GM04504 (cell line): ENCODE measurements around the gene IL12RB1.

Experiments
- DNase-seq: peaks from one replicate; pipeline ENCODE4 v3.0.0-alpha.2; 2012; ENCODE audit warnings: low read depth

The IL12RB1 gene

DNA sequence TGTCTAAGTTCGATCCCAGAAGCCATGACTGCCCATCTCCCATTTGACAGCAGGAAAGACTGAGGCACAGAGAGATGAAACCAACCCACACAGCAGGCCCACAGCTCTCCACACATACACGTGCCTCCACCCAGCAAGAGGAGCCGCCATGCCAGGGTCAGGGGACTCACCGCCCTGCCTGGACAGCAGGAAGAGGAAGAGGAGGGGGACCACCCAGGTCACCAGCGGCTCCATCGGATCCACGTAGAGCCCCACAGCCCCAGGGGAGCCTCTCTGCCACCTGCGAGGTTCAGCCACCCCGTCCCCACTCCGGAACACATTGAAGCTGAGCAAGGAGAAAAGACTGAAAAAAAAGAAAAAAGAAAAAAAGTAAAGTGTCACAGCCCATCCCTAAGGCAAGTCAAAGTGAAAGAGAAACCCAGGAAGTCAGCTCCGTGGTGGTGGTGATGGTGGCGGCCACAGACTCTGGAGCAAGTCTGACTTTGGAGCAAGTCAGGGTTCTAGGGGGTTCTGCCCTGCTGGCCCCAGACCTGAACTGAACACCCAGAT is at the start of gene IL12RB1:
IL12RB1 (minus strand) TSS at position 345 of the 549 bp plus-strand sequence; CDS start at position 234, 111 bp downstream.
- no peak for DNase-seq

DNA sequence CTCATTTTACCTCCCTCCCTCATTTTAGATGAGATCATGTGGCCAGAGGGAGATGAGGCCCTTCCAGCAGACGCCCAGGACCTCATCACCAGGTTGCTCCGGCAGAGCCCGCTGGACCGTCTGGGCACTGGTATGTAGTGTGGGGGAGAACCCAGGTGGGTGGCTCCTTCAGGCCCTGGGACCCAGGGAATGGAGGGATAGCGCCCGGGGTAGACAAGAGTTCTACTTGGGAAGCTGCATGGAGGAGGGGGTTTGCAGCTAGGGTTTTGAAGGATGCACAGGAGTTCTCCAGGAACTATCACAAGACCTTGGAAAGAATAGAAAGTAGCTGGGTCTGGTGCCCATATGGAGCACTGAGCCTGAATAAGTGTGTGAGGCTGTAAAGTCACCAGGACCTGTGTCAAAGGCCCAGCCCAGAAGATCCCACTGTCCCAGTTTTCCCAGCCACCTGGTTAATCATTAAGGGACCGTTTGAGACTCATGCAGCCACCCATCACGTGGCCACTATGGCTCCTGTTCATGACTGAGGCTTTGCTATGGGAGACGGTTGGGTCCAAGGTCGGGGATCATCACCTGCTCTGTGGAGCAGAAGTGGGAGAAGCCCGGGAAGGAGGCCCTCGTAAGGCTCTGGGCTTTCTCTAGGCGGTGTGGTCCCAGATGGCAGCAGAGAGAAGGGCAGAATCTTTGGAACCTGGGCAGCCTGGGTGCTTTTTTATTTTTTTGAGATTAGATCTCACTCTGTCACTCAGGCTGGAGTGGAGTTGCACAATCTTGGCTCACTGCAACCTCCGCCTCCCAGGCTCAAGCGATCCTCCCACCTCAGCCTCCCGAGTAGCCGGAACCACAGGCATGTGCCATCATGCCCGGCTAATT is 49.2 kb upstream of the IL12RB1 start:
- no peak for DNase-seq

DNA sequence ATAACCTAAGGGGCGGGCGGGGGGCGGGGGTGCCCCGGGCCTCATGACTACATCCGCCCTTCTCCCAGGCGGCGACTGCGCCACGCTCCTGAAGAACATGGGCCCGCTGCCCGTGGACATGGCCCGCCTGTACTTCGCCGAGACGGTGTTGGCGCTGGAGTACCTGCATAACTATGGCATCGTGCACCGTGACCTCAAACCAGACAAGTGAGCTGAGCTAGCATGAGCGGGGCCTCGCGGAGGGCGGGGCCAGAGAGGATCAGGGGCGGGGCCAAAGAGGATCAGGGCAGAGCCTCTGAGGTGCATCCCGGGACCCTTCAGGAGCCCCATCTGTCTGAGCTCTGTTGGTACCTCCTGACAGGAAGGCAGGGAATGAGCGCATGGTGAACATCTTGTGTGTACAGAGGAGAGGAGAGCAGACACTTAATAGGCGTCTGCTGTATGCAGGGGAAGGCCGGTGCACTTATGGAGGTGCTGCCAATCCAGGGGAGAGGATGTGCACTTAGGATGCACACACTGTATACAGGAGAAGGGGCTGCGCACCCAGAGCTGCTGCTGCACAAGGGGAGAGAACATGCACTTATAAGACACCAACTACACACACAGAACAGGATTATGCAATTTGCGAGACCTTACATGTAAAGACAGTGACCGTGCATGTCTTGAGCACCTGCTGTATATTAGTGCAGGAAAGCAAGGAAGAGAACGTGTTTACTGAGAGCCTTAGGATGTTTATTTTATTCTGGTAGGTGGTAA is 45.3 kb upstream of the IL12RB1 start:
- DNase-seq, result no peak

DNA sequence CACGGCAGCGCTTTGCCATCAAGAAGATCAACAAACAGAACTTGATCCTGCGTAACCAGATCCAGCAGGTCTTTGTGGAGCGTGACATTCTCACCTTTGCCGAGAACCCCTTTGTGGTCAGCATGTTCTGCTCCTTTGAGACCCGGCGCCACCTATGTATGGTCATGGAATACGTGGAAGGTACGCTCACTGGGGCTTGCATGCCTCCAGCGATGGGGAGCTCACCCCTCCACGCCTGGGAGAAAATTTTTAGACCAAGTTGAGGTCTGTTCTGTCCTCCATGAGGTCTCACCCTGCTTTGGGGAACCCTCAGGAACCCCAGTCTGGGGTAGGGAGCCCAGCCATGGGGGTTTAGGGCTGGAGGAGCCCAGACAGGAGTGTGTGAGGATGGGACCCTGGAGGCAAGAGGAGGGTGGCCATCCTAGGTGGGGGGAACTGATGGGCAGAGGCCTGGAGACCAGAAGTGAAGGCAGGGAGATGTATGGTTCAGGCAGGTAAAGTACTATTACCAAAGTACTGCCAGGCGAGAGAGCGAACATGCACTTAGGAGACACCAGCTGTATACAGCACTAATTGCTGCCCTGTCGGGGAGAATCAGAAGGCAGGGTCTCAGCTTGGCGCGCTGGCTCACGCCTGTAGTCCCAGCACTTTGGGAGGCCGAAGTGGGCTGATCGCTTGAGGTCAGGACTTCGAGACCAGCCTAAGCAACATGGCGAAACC is 43.9 kb upstream of the IL12RB1 start:
- DNase-seq, result no peak

DNA sequence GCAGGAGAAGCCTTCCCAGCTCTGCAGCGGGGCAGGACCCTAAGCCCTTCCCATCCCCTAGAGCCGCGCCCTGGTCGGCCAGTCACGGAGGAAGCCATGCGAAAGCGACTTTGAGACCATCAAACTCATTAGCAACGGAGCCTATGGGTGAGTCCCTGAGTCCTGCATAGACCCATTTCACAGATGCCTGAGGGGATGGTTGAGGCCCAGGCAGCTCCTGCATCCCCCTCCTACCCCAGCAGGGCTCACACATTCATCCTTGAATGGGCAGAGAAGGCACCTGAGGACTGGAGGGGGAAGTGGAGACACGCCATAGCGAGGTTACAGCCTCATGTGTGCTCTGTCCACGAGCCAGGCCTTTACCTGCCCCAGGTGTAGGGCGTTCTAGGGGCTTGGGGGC is 42.1 kb upstream of the IL12RB1 start:
- no peak for DNase-seq

DNA sequence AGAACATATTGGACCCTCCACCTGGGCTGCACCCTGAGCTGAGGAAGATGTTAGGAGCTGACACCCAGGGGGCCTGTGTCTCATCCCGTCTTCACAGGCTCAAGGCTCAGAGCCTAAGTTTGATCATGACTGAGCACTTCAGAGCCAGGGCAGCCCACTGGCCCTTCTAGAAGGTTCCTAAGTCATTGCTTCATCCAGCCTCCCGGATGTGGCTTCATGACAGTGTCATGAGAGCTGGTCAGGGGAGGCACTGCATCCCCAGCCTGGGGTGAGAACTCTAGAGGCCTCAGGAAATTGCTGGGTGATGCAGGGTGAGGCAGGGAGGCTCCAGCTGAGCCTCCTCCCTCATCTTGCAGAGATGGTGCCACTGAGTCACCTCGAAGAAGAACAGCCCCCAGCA is 41.3 kb upstream of the IL12RB1 start:
- no peak for DNase-seq

DNA sequence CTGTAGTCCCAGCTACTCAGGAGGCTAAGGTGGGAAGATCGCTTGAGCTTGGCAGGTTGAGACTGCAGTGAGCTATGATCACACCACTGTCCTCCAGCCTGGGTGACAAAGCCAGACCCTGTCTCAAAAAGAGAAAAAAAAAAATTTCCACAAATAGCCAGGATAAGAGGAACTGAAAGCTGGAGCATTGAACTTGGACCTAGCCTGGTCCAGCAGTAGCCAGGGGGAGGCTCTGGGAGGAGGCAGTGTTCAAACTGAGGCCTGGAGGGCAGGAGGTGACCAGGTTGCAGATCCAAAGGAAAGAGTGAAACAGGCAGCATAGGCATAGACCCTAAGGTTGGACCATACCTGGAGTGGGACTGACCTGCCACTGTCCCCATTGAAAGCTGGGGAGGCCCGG is 39.4 kb upstream of the IL12RB1 start:
- no peak for DNase-seq

DNA sequence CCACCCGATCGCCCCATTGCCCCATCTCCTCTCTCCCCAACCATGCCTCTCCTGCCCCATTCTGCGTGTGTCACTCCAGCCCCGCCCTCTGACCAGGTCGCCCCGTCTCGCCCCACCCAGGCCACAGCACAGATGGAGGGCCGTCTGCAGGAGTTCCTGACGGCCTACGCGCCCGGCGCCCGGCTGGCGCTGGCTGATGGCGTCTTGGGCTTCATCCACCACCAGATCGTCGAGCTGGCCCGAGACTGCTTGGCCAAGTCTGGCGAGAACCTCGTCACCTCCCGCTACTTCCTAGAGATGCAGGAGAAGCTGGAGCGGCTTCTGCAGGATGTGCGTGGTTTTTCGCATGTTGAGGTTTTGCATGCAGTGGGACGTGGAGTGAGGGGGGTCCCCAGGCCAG is 37.1 kb upstream of the IL12RB1 start:
- no peak for DNase-seq

DNA sequence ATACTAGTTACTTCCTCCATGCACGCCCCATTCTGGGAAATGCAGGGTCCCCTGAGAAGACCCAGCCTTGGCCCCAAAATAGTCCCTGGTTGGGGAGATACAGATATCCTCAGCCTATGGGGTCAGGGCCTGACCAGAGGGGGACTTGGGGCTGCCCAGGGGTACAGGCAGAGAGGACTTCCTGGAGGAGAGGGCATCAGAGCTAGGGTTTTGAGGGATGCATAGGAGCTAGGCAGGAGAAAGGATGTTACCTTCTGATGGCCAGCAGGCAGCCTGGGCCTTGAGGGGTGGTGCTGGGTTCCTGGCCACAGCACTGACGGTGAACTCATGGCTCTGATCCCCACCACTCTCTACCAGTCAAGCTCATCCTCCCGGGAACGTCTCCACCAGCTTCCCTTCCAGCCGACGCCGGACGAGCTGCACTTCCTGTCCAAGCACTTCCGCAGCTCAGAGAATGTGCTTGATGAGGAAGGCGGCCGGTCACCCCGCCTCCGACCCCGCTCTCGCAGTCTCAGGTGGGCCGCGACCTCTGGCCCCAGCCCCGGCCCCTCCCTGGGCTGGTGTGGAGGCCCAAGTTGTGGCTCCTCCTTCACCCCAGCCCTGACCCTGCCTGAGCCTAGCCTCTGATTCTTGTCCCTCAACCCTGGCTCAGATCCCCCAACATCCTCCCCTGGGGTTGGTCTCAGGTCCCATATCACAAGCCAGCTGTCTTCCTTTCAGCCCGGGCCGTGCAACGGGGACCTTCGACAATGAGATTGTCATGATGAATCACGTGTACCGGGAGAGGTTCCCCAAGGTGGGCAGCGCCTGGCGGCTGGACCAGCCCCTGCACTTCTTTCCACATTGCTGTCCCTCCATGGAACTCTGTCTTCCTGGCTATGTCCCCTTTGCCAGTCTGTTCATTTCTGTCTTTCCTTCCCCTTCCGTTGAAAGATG is 36.4 kb upstream of the IL12RB1 start:
- DNase-seq, result no peak

DNA sequence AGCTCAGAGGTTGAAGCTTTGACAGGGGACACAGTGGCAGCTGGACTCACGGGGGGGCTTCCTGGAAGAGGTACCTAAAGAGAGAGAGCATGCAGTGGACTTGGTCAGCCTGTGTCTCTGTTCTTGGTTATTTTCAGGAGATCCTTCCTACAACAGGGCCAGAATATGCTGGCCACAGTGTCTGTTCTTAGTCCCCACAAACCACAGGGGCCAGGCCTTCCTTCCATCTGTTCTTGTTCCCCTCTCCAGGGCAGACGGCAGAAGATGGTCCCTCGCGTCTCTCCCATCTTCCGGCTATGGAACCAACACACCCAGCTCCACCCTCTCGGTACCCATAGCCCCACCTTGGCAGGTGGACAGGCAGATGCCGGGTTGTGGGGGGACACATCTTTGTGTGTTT is 35.7 kb upstream of the IL12RB1 start:
- DNase-seq, result no peak

DNA sequence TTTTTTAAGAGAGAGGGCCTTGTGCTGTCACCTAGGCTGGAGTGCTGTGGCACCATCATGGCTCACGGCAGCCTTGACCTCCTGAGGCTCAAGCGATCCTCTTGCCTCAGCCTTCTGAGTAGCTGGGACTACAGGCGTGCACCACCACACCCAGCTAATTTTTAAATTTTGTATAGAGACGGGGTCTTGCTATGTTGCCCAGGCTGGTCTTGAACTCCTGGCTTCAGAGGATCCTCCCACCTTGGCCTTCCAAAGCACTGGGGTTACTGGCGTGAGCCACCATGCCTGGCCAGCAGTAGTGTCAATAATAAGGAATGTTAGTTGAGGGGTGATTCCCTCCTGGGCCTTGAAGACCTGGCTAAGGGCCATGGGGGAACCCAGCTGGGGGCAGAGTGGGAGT is 34.4 kb upstream of the IL12RB1 start:
- DNase-seq, result no peak

DNA sequence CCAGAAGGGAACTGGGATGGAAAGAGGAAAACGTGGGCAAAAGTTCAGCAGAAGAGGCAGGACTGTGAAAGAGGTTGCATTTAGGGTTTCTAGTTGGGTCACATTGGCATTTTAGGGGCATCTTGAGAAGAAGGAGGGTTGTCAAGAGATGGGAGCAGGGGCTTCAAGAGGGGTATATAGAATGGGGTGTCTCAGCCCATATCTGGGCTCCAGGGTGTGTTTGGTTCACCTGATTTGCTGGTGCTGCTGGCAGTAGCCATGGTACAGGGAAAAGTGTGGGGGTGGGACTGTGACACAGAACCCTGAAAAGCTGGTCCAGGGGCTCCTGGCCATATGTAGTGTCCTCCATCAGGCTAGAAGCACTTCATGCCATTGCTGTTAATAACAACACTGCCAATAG is 33.4 kb upstream of the IL12RB1 start:
- no peak for DNase-seq

DNA sequence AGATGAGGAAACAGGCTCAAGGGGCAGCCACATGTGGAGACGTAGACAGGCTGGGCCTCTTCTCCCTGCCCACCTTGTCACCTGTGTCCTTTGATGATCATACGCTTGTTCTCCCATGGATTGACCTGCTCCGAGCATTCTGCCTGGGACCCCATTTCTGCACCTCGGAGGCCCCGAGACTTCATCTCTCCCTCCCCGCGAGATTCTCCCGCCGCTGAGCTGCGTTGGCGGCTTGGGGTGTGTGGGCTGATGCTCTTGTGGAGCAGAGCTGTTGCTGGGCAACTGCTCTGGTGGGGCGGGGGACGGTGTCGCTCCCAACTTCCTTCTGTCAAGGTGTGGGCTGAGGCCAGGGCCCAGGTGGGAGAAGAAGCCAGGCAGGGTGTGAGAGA is 33.0 kb upstream of the IL12RB1 start:
- DNase-seq, result no peak

DNA sequence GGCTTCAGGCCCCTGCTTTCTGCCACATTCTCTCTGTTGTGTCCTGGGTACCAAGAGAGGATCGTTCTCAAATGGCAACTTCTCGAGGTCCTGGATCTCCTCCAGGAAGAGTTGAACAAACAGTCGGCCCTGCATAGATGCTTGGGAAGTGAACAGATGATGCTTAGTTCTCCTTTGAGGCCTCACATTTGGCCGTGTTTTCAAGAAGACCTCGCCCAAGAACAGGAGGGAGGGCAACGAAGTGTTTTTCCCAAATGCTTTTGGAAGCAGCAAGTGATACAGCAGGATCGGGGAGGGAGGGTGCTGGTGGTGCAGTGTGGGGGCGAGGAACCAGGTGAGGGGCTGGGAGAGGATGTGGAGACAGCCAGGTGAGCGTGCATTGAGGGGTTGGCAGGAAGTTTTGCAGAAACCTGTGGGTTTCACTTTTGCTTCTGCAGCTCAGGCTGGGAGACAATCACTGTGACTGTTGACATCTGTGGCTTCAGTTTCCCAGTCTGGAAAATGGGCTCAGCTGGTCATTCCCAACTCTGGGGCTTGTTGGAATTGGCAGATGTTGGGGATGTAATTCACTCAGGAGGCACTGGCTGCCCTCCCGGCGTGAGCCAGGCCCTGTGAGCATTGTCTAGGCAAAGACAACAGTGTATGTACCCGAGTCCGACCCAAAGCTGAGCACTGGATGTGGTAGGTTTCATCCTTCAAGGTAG is 32.4 kb upstream of the IL12RB1 start:
- DNase-seq, result no peak

DNA sequence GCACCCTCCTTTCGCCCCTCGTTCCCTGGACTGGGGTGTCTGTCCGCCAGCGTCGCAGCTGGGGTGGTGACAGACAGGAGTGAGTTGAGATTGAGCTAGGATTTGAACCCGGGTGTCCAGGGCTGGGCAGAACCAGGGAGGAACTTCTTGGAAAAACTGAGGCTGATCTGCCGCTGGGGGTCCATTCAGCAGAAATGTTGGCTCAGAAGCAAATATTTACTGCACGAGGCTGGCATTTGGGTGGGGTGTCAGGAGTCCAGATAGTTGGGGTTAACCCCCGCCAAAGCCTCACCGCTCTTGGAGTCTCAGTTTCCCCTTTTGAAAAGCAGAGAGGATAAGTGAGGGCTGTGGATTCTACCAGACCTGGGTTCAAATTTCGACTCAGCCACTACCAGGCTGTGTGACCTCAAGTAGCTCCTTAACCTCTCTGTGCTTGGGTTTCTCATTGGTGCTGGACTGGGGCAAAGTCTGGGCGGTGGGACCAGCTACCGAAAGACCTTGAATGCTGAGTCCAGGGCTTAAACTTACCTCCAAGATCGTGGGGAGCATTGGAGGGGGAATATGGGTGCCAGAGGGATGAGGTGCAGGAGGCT is 31.8 kb upstream of the IL12RB1 start:
- no peak for DNase-seq

DNA sequence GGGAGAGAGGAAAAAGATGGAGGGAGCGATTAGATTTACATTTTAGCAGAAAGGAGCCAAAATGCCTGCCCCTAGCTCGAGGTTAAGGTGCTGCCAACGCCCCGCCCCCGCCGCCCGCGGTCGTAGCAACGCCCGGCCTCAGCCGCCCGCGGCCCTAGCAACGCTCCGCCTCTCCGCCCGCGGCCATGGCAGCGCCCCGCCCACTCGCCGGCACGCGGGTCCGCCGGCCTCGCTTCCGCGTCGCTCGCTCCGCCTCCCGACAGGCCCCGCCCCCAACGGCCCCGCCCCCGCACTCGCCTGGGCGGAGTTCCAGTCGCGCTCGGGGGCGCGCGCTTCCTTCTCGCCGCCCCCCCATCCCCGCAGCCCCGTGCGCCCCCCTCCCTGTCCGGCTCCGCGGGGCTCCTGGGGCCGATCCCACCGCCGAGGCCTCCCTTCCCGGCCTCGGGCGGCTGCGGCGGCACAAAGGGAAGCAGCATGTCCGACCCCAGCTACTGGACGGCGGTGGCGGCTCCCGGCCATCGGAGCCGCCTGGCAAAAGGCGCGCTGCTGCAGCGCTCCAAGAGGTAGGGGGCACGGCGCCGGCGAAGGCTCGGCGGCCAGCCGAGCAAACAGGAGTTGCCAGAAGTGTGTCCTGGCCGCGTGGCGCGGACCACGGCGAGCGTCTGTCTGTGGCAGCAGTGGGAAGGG is 31.1 kb upstream of the IL12RB1 start:
- peak; percentile 51 for DNase-seq

DNA sequence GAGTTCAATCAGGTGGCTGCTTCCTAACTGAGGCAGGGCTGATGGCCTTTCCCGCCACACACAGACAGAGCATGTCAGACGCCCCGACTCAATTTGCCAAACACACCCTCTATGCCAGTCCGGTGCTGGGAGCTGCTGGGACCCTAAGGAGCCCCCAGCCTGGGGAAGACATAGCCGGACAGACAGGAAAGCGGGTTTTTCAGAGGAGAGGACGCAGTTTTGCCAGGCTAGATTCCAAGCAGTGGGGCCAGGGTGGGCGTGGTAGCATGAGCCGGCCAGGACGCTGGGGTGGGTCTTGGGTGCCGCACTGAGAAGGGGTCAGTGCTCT is 30.6 kb upstream of the IL12RB1 start:
- no peak for DNase-seq

DNA sequence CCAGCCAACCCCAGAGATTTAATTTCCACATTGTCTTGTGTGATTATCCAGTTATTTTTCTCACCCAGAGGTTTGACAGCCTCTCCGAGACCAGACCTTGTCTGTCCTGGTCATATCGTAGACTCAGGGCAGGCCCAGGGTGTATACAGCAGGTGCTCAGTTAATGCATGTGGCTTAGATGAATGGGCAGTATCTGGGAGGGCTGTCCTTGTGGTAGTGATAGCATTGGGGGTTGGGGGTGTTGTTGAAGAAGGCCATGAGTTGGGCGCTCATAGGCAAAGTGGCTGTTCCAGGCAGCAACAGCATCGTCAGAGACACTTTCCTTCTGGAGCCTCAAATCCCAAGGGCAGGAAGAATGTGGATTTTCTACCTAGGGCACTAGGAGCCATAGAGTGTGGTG is 27.7 kb upstream of the IL12RB1 start:
- no peak for DNase-seq

DNA sequence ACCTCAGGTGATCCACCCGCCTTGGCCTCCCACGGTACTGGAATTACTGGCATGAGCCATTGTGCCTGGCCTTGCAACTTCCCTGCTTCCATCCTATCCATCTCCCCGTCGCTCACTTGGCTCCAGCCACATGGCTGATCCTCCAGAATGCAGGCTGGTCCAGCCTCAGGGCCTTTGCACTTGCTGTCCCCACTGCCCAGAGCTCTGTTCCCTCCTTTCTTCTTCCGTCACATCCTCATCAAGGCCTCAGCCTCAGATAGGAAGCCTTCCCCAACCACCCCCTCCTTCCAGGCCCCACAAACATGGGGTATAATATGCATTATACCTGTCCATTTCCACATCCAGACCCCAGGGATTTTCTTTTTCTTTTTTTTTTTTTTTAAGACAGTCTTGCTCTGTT is 27.1 kb upstream of the IL12RB1 start:
- DNase-seq, result no peak

DNA sequence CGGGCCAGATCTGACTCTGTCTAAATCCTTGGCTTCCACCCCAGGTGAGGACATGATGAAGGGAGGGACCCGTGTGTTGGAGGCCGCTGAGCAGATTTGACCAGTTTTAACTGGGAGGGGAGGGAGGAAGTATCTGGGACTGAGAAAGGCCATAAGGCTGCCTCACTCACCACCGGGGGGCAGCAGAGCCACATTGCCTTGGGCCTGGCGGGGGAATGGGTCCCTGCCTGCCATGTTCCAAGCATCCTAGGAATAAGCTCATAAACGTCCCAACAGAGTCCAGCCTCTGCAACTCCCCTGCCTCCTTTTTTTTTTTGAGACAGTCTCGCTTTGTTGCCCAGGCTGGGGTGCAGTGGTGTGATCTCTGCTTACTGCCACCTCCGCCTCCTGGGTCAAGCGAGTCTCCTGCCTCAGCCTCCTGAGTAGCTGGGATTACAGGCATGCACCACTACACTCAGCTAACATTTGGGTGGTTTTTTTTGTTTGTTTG is 26.3 kb upstream of the IL12RB1 start:
- peak; percentile 56 for DNase-seq
